ENCODE data around the gene ZNF681.
A peak's percentile ranks its signal among the peaks of the same experiment; 100 is the strongest.
"Not testable (repeated sequence)": the region's sequence is repeated elsewhere in the genome, so short reads cannot be mapped to it uniquely, and the experiment has no call there.

Gene ZNF681

DNA sequence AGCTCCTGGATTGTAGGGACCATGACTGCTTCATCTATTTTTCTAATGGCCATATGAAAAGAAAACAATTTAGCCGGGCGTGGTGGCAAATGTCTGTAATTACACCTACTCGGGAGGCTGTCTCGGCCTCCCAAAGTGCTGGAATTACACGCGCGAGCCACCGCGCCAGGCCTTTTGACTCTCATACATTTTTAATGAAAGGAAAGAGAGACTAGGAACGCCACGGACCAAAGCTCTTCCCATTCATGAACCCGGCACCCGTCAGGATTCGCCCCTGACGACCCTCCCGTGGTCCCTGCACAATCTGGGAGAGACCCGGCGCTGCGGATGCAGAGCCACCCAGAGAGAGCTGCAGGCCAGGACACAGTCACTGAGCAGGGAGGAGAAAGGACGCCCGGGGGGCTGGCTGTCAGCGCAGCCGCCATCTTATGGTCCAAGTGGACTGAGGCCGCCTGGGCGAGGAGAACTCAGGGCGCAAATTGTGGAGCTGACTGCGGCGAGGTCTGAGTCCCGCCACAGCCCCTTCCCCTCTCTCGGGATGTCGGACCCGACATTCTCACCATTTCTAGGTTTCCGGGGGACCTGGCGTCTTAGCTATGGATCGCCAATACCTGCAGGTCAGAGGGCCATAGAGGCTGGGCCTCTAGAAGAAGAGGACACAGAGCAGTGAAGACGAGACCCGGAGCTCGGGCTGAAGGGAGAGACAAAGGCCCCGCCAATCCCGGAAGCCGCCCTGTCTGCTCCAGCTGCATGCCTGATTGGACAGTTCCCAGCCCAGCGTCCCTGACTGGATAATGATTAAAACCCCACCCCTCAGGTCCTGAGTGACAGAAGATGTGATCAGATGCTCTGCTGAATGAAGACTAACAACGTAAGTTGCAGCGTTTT is at the start of gene ZNF681:
TSS of gene ZNF681 (minus strand) at position 705 of the 888 bp plus-strand sequence. CDS start at position 563, 142 bp downstream.
- DNase-seq (ENCODE audit: low read depth in 2 of 2), result peak; percentile 62 to 74

GRCh38 chr19:23804676-23805075 is 46.0 kb upstream of the ZNF681 start:
- DNase-seq (ENCODE audit: low read depth in 2 of 2), result no peak

DNA sequence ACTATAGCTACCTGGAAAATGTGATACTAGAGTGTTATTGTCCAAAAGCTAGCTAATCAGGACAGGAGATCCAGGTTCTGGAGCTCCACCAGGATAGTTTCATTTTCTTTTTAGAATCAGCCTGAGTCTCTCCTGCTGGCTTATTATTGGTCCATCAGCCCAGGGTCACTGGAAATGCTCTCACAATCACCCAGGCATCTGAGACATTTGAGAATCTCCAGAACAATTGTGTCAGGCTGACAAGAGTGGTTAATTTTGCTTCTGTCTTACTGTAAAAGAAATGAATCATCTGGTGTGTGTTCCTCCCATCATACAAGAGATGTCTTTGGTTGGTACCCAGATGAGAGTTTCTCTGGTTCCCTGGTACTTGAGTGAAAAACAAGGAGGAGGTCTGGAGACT is 43.6 kb upstream of the ZNF681 start:
- DNase-seq (ENCODE audit: low read depth in 2 of 2), result no peak

DNA sequence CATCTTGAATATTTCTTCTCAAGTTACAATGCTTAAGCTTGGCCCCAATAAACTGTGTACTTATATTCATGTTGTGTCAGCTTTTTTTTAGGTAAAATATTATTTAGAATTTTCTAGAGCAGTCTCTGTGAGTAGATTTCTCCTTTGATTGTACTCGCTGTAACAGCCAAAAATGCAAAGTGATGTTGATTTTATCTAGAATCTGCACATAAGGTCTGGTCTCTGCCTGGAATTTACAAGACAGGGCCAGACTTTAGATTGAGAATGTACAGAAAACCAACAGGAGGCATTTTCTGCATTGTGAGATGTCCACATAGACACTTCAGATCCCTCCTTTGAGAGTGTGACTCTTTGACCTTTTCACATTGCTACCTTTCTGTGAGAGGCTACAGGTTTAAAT is 43.1 kb upstream of the ZNF681 start:
- no peak for DNase-seq (ENCODE audit: low read depth in 2 of 2)

GRCh38 chr19:23800868-23801267 is 42.2 kb upstream of the ZNF681 start:
- no peak for DNase-seq (ENCODE audit: low read depth in 2 of 2)

GRCh38 chr19:23800271-23800670 is 41.6 kb upstream of the ZNF681 start:
- DNase-seq (ENCODE audit: low read depth in 2 of 2), result no peak

- no peak for DNase-seq (ENCODE audit: low read depth in 2 of 2)
These were observed 40.6 kb upstream of the ZNF681 start for GRCh38 chr19:23799321-23799720.

DNA sequence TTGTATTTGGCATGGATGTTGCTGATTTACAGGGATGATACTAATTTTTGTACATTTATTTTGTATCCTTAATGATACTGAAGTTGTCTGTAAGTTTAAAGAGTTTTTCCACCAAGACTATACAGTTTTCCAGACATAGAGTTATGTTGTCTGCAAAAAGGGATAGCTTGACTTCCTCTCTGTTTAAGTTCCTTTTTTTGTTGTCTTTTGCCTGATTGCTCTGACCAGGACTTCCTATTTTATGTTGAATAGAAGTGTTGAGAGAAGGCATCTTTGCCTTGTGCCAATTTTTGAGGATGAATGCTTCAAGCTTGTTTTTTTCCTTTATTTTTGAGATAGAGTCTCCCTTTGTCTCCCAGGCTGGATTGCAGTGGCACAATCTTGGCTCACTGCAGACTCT is 36.8 kb upstream of the ZNF681 start:
- no peak for DNase-seq (ENCODE audit: low read depth in 2 of 2)

GRCh38 chr19:23792784-23793183 is 34.1 kb upstream of the ZNF681 start:
- DNase-seq (ENCODE audit: low read depth in 2 of 2), result no peak

GRCh38 chr19:23790641-23791488 is 32.2 kb upstream of the ZNF681 start:
- DNase-seq (ENCODE audit: low read depth in 2 of 2), result no peak

DNA sequence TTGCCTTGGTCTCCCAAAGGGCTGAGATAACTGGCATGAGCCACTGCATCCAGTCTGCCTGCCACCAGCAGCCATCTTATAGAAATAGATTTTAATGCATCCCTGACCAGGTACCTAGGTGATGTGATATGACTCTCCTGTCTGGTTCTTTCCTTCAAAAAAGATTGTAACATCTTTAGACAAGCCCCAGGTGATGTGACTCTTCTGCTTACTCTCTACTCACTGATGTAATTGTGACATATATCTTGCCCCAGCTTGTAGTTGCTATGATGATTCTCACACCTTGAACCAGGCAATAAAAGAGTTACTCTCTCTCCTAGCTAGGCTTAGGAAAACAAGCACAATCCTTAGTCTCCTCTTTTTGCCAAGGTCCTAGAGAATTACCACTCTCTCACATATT is 30.6 kb upstream of the ZNF681 start:
- no peak for DNase-seq (ENCODE audit: low read depth in 2 of 2)

- DNase-seq (ENCODE audit: low read depth in 2 of 2), result no peak
These were observed 29.7 kb upstream of the ZNF681 start for GRCh38 chr19:23788411-23788810.

DNA sequence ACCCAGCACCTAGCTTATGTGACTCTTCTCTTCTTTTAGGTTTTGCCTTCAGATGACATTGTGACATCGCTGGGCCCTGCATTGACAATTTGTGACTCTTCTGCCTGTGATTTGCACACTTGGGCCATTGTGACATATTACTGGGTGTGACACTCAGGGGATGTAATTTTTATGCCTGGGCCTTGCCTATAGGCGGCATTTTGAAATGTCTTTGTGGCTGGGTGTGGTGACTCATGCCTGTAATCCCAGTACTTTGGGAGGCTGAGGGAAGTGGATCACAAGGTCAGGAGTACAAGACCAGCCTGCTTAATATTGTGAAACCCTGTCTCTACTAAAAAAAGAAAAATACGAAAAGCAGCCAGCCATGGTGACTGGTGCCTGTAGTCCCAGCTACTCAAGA is 28.4 kb upstream of the ZNF681 start:
- DNase-seq (ENCODE audit: low read depth in 2 of 2), result no peak

DNA sequence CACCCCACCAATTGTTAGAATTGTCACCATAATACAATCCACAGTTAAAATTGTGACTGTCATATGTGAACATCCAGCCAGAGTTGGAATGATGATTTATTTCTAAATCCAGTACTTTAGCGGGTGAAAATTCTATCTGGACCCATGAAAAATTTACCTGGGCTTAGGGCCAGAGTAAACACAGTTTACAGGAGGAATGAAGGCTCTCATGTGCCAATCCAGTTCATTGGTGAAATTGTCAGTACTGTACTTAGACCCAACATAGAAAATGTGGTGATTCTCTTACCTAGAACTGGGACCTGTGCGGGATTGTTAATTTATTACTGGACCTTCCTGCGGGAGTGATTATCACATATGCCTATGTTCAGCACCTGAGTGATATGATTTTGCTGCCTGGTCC is 27.3 kb upstream of the ZNF681 start:
- no peak for DNase-seq (ENCODE audit: low read depth in 2 of 2)

DNA sequence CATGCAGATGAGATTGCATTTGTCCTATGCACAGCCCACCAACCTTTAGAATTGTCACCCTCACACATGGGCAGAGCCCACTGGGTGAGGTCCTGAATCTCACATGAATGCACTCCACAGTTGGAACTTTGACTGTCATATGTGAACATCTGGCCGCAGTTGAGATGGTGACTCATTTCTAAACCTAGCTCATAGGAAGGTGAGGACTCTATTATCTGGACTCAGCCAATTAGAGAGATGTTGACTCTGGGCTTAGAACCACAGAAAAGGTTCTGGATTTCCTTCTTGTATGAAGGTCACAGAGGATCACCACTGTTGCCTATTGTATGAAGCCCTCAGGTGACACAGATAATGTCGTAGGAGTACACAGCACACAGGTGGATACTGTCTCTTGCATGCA is 25.6 kb upstream of the ZNF681 start:
- no peak for DNase-seq (ENCODE audit: low read depth in 2 of 2)

DNA sequence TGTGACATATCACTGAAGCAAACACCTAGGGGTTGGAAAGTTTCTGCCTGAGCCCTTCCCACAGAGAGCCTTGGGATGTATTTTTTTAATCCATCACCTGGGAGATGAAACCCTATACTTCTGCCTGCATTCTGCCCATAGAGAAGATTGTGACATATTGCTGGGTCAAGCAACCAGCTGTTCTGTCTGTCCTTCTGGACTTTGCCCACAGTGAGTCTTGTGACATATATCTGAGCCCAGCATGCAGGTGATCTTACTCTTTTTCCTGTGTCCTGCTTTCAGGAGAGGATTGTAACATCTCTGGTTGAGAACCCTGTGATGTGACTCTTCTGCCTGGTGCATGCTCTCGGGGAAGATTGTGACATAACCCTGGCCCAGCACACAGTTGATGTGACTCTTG is 24.9 kb upstream of the ZNF681 start:
- DNase-seq (ENCODE audit: low read depth in 2 of 2), result no peak

DNA sequence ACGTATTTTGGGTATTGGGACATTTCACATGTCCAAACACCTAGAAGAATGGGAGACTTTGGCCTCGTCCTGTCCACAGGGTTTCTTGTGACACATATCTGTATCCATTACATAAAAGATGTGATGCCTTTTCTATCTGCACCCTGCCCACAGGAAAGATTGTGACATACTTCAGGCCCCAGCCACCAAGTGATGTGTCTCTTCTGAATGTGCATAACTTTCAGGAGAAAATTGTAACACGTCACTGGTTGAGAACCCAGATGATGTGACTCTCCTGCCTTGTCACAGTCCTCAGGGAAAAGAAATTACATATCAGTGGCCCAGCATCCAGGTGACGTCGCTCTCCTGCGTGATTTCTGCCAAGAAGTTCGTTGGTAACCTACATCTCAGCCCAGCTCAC is 21.0 kb upstream of the ZNF681 start:
- DNase-seq (ENCODE audit: low read depth in 2 of 2), result no peak

- no peak for DNase-seq (ENCODE audit: low read depth in 2 of 2)
These were observed 19.9 kb upstream of the ZNF681 start for GRCh38 chr19:23778566-23778965.

DNA sequence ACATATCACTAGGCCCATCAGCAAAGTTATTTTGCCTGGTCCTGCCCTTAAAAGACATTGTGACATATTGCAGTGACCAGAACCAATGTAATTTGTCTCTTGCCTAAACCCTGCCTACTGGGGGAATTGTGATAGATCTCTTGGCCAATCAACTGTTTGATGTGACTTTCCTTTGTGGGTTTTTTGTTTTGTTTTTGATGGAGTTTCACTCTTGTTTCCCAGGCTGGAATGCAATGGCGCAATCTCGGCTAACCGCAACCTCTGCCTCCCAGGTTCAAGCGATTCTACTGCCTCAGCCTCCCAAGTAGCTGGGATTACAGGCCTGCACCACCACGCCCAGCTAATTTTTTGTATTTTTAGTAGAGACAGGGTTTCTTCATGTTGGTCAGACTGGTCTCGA is 19.3 kb upstream of the ZNF681 start:
- DNase-seq (ENCODE audit: low read depth in 2 of 2), result not testable (repeated sequence)

DNA sequence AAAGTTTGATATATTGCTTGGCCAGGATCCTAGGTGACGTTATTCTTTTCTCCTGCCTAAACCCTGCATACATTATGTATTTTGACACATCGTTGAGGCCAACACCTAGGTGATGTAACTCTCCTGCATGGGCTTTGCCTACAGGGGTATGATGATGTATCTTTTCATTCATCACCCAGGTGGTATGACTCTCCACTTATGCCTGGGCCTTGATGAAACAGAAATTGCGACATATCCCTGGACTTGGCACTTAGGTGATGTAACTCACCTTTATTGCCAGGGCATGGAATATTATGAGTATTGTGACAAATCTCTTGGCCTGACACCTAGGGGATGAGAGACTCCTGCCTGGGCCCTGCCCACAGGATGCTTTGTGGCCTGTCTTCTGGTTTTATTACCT is 18.5 kb upstream of the ZNF681 start:
- no peak for DNase-seq (ENCODE audit: low read depth in 2 of 2)

- DNase-seq (ENCODE audit: low read depth in 2 of 2), result no peak
These were observed 18.0 kb upstream of the ZNF681 start for GRCh38 chr19:23776507-23777205.

DNA sequence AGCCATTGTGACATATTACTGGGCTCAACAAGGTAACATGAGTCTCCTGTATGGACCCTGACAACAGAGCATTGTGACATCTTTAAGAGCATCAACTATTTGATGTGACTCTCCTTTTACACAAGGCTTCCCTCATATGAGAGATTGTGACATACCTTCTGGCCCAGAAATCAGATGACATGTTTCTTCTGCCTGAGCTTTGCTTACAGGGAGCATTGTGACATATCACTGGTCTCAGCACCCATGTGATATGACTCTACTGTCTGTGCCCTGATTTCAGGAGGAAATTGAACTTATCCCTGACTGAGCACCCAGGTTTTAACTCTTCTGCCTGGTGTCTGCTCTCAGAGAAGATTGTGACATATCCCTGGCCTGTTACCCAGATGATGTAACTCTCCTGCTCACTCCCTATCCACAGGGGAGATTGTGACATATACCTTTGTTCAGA is 15.9 kb upstream of the ZNF681 start:
- DNase-seq (ENCODE audit: low read depth in 2 of 2), result no peak

Data from stimulated activated CD8-positive, alpha-beta memory T cell treated with anti-CD3 and anti-CD28 coated beads, Interleukin-2, amount 100 ng/mL, for 1 hour (primary cell).